ENCODE data around the gene CXorf58.

DNA sequence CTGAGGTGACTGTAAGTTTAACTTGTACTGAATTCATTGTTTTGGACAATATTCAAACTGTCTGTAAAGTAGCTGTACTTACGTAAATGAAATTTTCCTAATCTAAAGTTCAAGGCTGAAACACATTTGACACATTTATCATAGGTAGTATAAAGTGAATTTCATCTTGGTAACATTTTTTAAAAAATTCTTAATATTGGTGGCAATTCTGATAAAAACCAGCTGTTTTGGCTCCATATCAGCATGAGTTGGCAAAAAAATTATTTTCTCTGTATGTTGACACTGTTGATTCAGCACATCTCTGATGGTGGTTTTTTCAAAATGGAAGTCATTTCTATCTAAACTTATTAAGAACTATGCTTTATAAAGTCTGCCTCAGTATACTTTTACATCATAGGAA, 30.9 kb downstream of the CXorf58 start:
- TF ChIP-seq POLR2AphosphoS5 (IDR thresholded peaks at IDR 0.05; ENCODE audit: insufficient read depth in 1 of 2, low read depth in 1 of 2) (no peak), CTCF (IDR thresholded peaks at IDR 0.05) (no peak)

Data from vagina (tissue), 2 donors.